Measurements from ENCODE around the gene CALD1.
A peak's percentile ranks its signal among the peaks of the same experiment; 100 is the strongest.

CALD1 gene

DNA sequence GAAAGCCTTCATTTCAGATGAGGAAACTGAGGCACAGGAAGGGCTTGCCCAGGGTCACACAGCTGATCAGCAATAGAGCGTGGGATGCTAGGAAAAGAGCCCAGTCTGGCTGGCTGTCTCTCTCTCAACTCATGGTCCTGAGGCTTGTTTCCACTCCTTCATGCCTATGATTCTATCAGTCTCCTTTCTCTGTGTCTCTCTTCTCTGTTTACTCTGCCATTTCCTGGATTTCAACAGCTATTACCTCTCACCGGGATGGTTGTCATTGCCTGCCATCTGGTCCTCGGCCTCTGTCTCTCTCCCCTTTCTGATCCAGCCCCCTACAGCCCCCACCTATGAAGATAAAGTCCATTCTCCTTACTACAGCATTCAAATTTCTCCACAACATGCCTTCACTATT lies 113.5 kb downstream of the CALD1 start:
- no peak for DNase-seq (ENCODE audit: low read depth)
- no peak for TF ChIP-seq CTCF (IDR thresholded peaks at IDR 0.05; ENCODE audit: low read length, missing control alignments)
- H3K4me3 ChIP-seq (replicated peaks; ENCODE audit: low read depth, low read length) = peak overlapping the region; percentile 71

DNA sequence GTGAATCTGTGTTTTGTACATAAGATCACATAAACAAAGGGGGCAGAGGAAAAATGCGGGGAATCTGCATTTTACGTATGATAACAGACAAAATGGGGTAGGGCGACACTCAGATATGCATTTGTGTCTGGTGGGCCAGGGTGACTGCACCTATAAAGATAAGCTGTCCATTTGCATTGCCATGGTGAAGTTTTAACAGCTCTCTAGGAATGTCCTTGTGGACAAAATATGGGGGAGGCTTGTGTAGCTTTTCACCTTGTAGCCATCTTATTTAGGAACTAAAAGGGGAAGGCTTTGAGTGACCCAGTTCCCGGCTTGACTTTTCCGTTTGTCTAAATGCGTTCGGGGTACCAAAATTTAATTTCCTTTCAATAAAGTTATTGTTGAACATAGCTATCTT lies 114.5 kb downstream of the CALD1 start:
- H3K4me3 ChIP-seq (replicated peaks; ENCODE audit: low read depth, low read length) = peak overlapping the region; percentile 71
- no peak for TF ChIP-seq CTCF (IDR thresholded peaks at IDR 0.05; ENCODE audit: low read length, missing control alignments)
- DNase-seq (ENCODE audit: low read depth) = no peak

DNA sequence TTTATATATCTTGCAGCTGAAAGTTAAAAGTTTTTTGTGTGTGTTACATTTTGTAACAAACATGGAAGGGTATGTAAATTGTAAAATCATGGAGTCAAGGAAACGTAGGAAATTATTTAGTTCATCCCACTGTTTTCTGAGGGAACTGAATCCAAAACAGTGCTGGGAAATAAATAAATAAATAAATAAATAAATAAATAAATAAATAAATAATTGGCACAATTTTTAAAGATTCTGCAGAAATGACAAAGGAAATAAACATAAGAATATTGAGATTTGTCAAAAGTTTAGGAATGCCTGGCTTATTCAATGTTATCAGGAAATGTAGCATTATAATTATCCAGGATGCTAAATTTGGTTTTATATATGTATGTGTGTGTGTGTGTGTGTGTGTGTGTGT lies 115.5 kb downstream of the CALD1 start:
- DNase-seq (ENCODE audit: low read depth) = no peak
- TF ChIP-seq CTCF (IDR thresholded peaks at IDR 0.05; ENCODE audit: low read length, missing control alignments) = no peak
- no peak overlapping the region for H3K4me3 ChIP-seq (replicated peaks; ENCODE audit: low read depth, low read length)

- DNase-seq (ENCODE audit: low read depth) = no peak
- no peak for TF ChIP-seq CTCF (IDR thresholded peaks at IDR 0.05; ENCODE audit: low read length, missing control alignments)
- no peak overlapping the region for H3K4me3 ChIP-seq (replicated peaks; ENCODE audit: low read depth, low read length)
These were observed 116.6 kb downstream of the CALD1 start for GRCh38 chr7:134896073-134896472.

GRCh38 chr7:134897936-134898335 lies 118.5 kb downstream of the CALD1 start:
- no peak overlapping the region for H3K4me3 ChIP-seq (replicated peaks; ENCODE audit: low read depth, low read length)
- no peak for DNase-seq (ENCODE audit: low read depth)
- TF ChIP-seq CTCF (IDR thresholded peaks at IDR 0.05; ENCODE audit: low read length, missing control alignments) = no peak

GRCh38 chr7:134899729-134900128 lies 120.3 kb downstream of the CALD1 start:
- TF ChIP-seq CTCF (IDR thresholded peaks at IDR 0.05; ENCODE audit: low read length, missing control alignments) = no peak
- no peak overlapping the region for H3K4me3 ChIP-seq (replicated peaks; ENCODE audit: low read depth, low read length)
- DNase-seq (ENCODE audit: low read depth) = peak; percentile 43

DNA sequence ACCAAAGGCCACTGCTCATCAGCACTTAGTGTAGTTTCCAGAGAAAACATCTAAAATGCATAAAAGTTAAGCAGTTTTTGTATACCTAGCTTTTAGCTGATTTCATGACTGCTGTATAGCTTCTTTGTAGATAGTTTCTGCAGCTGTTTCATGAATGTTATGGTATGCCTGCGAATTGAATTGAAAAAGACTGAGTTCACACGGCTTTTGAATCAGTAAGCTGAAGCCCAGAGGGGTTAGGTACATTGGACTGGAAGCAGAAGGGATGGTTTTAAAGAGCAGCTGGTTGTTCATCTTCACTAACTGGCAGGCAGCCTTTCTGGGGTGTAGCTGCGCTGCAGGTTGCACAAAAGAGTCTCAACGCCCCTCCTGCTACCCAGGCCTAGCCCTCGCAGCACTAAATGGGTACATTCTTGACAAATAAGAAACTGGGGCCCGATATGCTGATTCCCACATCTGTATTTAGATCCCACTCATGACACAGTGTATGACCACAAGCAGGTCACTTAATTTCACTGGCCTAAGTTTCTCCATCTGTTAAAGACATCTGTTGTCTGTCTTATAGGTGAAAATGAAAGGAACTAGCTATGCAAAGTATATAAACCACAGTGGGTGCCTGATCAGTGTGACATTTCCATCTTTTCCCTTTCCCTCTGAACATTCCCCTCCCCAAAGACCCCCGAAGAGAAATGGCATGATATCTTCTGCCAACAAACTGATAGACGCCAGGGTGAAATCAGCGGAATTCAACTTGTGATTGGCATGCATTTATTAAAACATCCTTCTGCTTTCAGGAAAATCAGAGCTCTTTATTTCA lies 120.9 kb downstream of the CALD1 start:
- no peak for TF ChIP-seq CTCF (IDR thresholded peaks at IDR 0.05; ENCODE audit: low read length, missing control alignments)
- no peak for DNase-seq (ENCODE audit: low read depth)
- H3K4me3 ChIP-seq (replicated peaks; ENCODE audit: low read depth, low read length) = no peak overlapping the region
